ENCODE data around the gene SUGP1.

Gene SUGP1

GRCh38 chr19:19226663-19227062 lies 93.6 kb downstream of the SUGP1 start:
- DNase-seq = no peak

- DNase-seq = no peak
These were observed 94.1 kb downstream of the SUGP1 start for GRCh38 chr19:19226204-19226603.

All from CD4-positive, alpha-beta T cell treated with Interleukin-12 subunit alpha and Interleukin-12 subunit beta, for 1 hour (primary cell).